Measurements from ENCODE around the gene TBX5.

Gene TBX5

GRCh38 chr12:114443607-114444421, 37.9 kb upstream of the TBX5 start:
- H3K4me3 ChIP-seq (ENCODE audit: low read length), result no peak overlapping the region
- H3K27me3 ChIP-seq (ENCODE audit: control insufficient read depth, insufficient read depth, low read length), result peaks cover 98% of the 10 kb centered on the region
- no peaks in the 10 kb centered on the region for H3K36me3 ChIP-seq (ENCODE audit: control insufficient read depth, insufficient read depth, low read length)
- H3K4me1 ChIP-seq (ENCODE audit: control insufficient read depth, insufficient read depth, low read length), result peaks cover 6% of the 10 kb centered on the region
- no peak overlapping the region for H3K27ac ChIP-seq (ENCODE audit: low read length)
- no peak for DNase-seq (ENCODE audit: low read depth, low spot score)
- WGBS (ENCODE audit: insufficient coverage, insufficient read length), result no CpG with 5 or more reads among the region's 53 CpGs
- H3K9me3 ChIP-seq (ENCODE audit: control insufficient read depth, insufficient read depth, low read length), result no peaks in the 10 kb centered on the region

- WGBS (ENCODE audit: insufficient coverage, insufficient read length), result no CpG with 5 or more reads among the region's 1 CpG
- no peak for DNase-seq (ENCODE audit: low read depth, low spot score)
- peaks cover 98% of the 10 kb centered on the region for H3K27me3 ChIP-seq (ENCODE audit: control insufficient read depth, insufficient read depth, low read length)
- no peaks in the 10 kb centered on the region for H3K36me3 ChIP-seq (ENCODE audit: control insufficient read depth, insufficient read depth, low read length)
- no peaks in the 10 kb centered on the region for H3K9me3 ChIP-seq (ENCODE audit: control insufficient read depth, insufficient read depth, low read length)
- no peak overlapping the region for H3K4me3 ChIP-seq (ENCODE audit: low read length)
- H3K27ac ChIP-seq (ENCODE audit: low read length), result no peak overlapping the region
- H3K4me1 ChIP-seq (ENCODE audit: control insufficient read depth, insufficient read depth, low read length), result peaks cover 3% of the 10 kb centered on the region; the same call in 1 of the 2 replicates
Observed at GRCh38 chr12:114442578-114442977, 36.6 kb upstream of the TBX5 start.

- H3K9me3 ChIP-seq (ENCODE audit: control insufficient read depth, insufficient read depth, low read length), result no peaks in the 10 kb centered on the region
- H3K4me3 ChIP-seq (ENCODE audit: low read length), result no peak overlapping the region
- no CpG with 5 or more reads among the region's 6 CpGs for WGBS (ENCODE audit: insufficient coverage, insufficient read length)
- no peaks in the 10 kb centered on the region for H3K36me3 ChIP-seq (ENCODE audit: control insufficient read depth, insufficient read depth, low read length)
- peaks cover 97% of the 10 kb centered on the region for H3K27me3 ChIP-seq (ENCODE audit: control insufficient read depth, insufficient read depth, low read length)
- H3K4me1 ChIP-seq (ENCODE audit: control insufficient read depth, insufficient read depth, low read length), result peaks cover 3% of the 10 kb centered on the region; the same call in 1 of the 2 replicates
- no peak for DNase-seq (ENCODE audit: low read depth, low spot score)
- H3K27ac ChIP-seq (ENCODE audit: low read length), result no peak overlapping the region
Observed at GRCh38 chr12:114441545-114441944, 35.6 kb upstream of the TBX5 start.

GRCh38 chr12:114441039-114441383, 35.1 kb upstream of the TBX5 start:
- Histone ChIP-seq H3K9me3 (ENCODE audit: control insufficient read depth, insufficient read depth, low read length) (no peaks in the 10 kb centered on the region), H3K27me3 (ENCODE audit: control insufficient read depth, insufficient read depth, low read length) (peaks cover 94% of the 10 kb centered on the region), H3K4me3 (ENCODE audit: low read length) (no peak overlapping the region), H3K27ac (ENCODE audit: low read length) (no peak overlapping the region), H3K36me3 (ENCODE audit: control insufficient read depth, insufficient read depth, low read length) (no peaks in the 10 kb centered on the region), H3K4me1 (ENCODE audit: control insufficient read depth, insufficient read depth, low read length) (peaks cover 3% of the 10 kb centered on the region; the same call in 1 of the 2 replicates)
- DNase-seq (ENCODE audit: low read depth, low spot score), result no peak
- WGBS (ENCODE audit: insufficient coverage, insufficient read length), result no CpG with 5 or more reads among the region's 23 CpGs

- no peaks in the 10 kb centered on the region for H3K36me3 ChIP-seq (ENCODE audit: control insufficient read depth, insufficient read depth, low read length)
- H3K9me3 ChIP-seq (ENCODE audit: control insufficient read depth, insufficient read depth, low read length), result no peaks in the 10 kb centered on the region
- no peak overlapping the region for H3K4me3 ChIP-seq (ENCODE audit: low read length)
- no peak overlapping the region for H3K27ac ChIP-seq (ENCODE audit: low read length)
- no CpG with 5 or more reads among the region's 54 CpGs for WGBS (ENCODE audit: insufficient coverage, insufficient read length)
- peaks cover 90% of the 10 kb centered on the region for H3K27me3 ChIP-seq (ENCODE audit: control insufficient read depth, insufficient read depth, low read length)
- DNase-seq (ENCODE audit: low read depth, low spot score), result no peak
- H3K4me1 ChIP-seq (ENCODE audit: control insufficient read depth, insufficient read depth, low read length), result peaks cover 3% of the 10 kb centered on the region; the same call in 1 of the 2 replicates
Observed at GRCh38 chr12:114440270-114441038, 34.5 kb upstream of the TBX5 start.

GRCh38 chr12:114439817-114440216, 33.9 kb upstream of the TBX5 start:
- Histone ChIP-seq H3K27ac (ENCODE audit: low read length) (no peak overlapping the region), H3K27me3 (ENCODE audit: control insufficient read depth, insufficient read depth, low read length) (peaks cover 83% of the 10 kb centered on the region), H3K4me3 (ENCODE audit: low read length) (no peak overlapping the region), H3K36me3 (ENCODE audit: control insufficient read depth, insufficient read depth, low read length) (no peaks in the 10 kb centered on the region), H3K9me3 (ENCODE audit: control insufficient read depth, insufficient read depth, low read length) (no peaks in the 10 kb centered on the region), H3K4me1 (ENCODE audit: control insufficient read depth, insufficient read depth, low read length) (peaks cover 3% of the 10 kb centered on the region; the same call in 1 of the 2 replicates)
- no peak for DNase-seq (ENCODE audit: low read depth, low spot score)
- no CpG with 5 or more reads among the region's 19 CpGs for WGBS (ENCODE audit: insufficient coverage, insufficient read length)

- H3K4me3 ChIP-seq (ENCODE audit: low read length), result no peak overlapping the region
- DNase-seq (ENCODE audit: low read depth, low spot score), result no peak
- H3K4me1 ChIP-seq (ENCODE audit: control insufficient read depth, insufficient read depth, low read length), result peaks cover 3% of the 10 kb centered on the region; the same call in 1 of the 2 replicates
- no CpG with 5 or more reads among the region's 25 CpGs for WGBS (ENCODE audit: insufficient coverage, insufficient read length)
- no peaks in the 10 kb centered on the region for H3K9me3 ChIP-seq (ENCODE audit: control insufficient read depth, insufficient read depth, low read length)
- no peaks in the 10 kb centered on the region for H3K36me3 ChIP-seq (ENCODE audit: control insufficient read depth, insufficient read depth, low read length)
- H3K27ac ChIP-seq (ENCODE audit: low read length), result no peak overlapping the region
- H3K27me3 ChIP-seq (ENCODE audit: control insufficient read depth, insufficient read depth, low read length), result peaks cover 78% of the 10 kb centered on the region
Observed at GRCh38 chr12:114439261-114439683, 33.3 kb upstream of the TBX5 start.

- H3K4me3 ChIP-seq (ENCODE audit: low read length), result no peak overlapping the region
- H3K27me3 ChIP-seq (ENCODE audit: control insufficient read depth, insufficient read depth, low read length), result peaks cover 73% of the 10 kb centered on the region
- no peaks in the 10 kb centered on the region for H3K9me3 ChIP-seq (ENCODE audit: control insufficient read depth, insufficient read depth, low read length)
Observed at GRCh38 chr12:114438635-114439256, 32.8 kb upstream of the TBX5 start.

GRCh38 chr12:114434341-114434740, 28.4 kb upstream of the TBX5 start:
- no peak overlapping the region for H3K27ac ChIP-seq (ENCODE audit: low read length)
- H3K9me3 ChIP-seq (ENCODE audit: control insufficient read depth, insufficient read depth, low read length), result no peaks in the 10 kb centered on the region
- H3K36me3 ChIP-seq (ENCODE audit: control insufficient read depth, insufficient read depth, low read length), result no peaks in the 10 kb centered on the region
- H3K27me3 ChIP-seq (ENCODE audit: control insufficient read depth, insufficient read depth, low read length), result peaks cover 31% of the 10 kb centered on the region
- H3K4me3 ChIP-seq (ENCODE audit: low read length), result no peak overlapping the region
- H3K4me1 ChIP-seq (ENCODE audit: control insufficient read depth, insufficient read depth, low read length), result no peaks in the 10 kb centered on the region; the same call in 1 of the 2 replicates
- no peak for DNase-seq (ENCODE audit: low read depth, low spot score)
- WGBS (ENCODE audit: insufficient coverage, insufficient read length), result no CpG with 5 or more reads among the region's 3 CpGs

More at GRCh38 chr12:114438635-114439256, 32.8 kb upstream of the TBX5 start:
- Histone ChIP-seq H3K27ac (ENCODE audit: low read length) (no peak overlapping the region), H3K4me1 (ENCODE audit: control insufficient read depth, insufficient read depth, low read length) (peaks cover 3% of the 10 kb centered on the region; the same call in 1 of the 2 replicates), H3K36me3 (ENCODE audit: control insufficient read depth, insufficient read depth, low read length) (no peaks in the 10 kb centered on the region)
- DNase-seq (ENCODE audit: low read depth, low spot score), result no peak
- WGBS (ENCODE audit: insufficient coverage, insufficient read length), result 100% methylated on average over 1 of the region's 8 CpGs

GRCh38 chr12:114431902-114432301, 26.0 kb upstream of the TBX5 start:
- no CpG with 5 or more reads among the region's 1 CpG for WGBS (ENCODE audit: insufficient coverage, insufficient read length)
- no peak for DNase-seq (ENCODE audit: low read depth, low spot score)
- no peak overlapping the region for H3K27ac ChIP-seq (ENCODE audit: low read length)

More at GRCh38 chr12:114431902-114432301, 26.0 kb upstream of the TBX5 start:
- H3K27me3 ChIP-seq (ENCODE audit: control insufficient read depth, insufficient read depth, low read length), result peaks cover 7% of the 10 kb centered on the region; the same call in 1 of the 2 replicates
- H3K9me3 ChIP-seq (ENCODE audit: control insufficient read depth, insufficient read depth, low read length), result no peaks in the 10 kb centered on the region
- H3K36me3 ChIP-seq (ENCODE audit: control insufficient read depth, insufficient read depth, low read length), result no peaks in the 10 kb centered on the region
- no peak overlapping the region for H3K4me3 ChIP-seq (ENCODE audit: low read length)
- H3K4me1 ChIP-seq (ENCODE audit: control insufficient read depth, insufficient read depth, low read length), result no peaks in the 10 kb centered on the region; the same call in 1 of the 2 replicates
